Stimulated activated CD4-positive, alpha-beta T cell treated with anti-CD3 and anti-CD28 coated beads, TNF-alpha, amount 100 ng/mL, for 1 hour (primary cell): ENCODE results near the gene PHACTR2.

Source experiments
- DNase-seq, 3 donors: peaks; one replicate each; pipeline ENCODE4 v3.0.0-alpha.2; 2020; ENCODE audit warnings: low read depth in 3 of 3, low spot score in 1 of 3

The PHACTR2 gene

DNA sequence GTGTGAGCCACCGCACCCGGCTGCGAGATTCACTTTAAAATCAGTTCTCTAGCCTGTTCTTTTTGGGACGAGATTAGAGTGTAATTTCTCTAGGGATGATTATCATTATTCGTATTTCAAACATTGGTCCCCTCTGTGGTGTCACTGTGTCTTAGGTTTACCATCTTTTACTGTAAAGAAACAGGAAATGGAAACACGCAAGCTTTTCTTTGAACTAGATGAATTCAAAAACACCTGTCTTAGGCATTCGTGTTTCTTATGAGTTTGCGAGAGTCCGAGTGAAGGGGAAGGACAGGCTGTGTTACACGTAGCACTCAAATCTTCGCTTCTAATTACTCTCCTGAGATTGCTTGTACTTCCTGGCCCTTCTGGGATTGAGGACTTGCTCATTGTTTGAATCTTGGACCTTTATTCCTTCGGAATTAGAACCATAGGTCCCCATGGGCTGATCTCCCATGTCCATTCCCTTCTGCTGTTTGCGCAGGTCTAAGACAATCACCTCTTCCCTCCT is 61.6 kb downstream of the PHACTR2 start:
- no peak for DNase-seq

DNA sequence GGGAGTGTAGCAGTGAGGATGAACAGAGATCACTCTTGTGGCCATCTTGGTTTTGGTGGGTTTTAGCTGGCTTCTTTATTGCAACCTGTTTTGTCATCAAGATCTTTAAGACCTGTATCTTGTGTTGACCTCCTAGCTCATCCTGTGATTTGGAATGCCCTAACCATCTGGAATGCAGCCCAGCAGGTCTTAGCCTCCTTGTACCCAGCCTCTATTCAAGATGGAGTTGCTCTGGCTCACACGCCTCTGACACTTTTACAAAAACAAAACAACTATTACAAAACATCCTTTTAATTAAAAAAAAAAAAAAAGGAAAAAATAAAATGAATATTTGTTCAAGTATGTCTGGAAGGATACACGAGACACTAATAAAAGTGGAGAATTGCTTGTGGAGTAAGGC is 62.4 kb downstream of the PHACTR2 start:
- DNase-seq, result no peak

- DNase-seq, result no peak
Observed at GRCh38 chr6:143741480-143741879, 63.7 kb downstream of the PHACTR2 start.

DNA sequence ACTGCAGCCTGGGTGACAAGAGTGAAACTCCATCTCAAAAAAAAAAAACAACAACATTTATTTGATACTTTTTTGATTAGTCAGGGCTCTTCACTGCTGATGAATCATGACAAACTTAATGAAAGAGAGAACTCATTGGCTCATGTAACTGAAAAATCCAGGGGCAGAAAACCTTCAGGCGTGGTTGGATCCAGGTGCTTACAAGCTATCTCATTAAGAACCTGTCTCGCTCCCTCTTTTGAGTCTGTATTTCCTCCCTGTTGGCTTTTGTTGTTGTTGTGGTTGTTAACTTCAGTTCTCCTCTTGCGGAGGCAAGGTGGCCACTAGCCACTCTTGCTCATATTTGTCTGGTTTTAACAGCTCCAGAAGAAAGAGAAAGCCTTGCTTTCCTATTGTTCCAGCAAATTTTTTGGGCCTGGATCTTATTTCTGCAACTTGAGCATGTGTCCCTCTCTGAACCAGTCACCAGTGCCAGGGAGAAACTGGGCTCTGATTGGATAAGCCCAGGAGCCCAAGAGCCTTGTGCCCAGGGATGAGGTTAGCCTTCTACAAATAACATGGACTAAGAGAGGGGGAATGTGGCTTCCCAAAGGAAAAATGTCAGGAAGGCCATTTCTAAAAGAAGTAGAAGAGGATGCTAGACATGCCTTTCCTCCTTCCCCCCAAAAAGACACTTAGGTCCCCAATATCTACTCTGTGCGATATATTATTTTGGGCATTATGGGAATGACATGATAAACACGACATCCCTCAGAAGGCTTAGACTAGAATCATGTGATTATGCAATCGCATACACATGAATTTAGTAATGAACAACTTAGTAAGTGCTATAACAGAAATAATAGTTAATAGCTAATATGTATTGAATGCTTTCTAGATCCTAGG is 64.5 kb downstream of the PHACTR2 start:
- no peak for DNase-seq

DNA sequence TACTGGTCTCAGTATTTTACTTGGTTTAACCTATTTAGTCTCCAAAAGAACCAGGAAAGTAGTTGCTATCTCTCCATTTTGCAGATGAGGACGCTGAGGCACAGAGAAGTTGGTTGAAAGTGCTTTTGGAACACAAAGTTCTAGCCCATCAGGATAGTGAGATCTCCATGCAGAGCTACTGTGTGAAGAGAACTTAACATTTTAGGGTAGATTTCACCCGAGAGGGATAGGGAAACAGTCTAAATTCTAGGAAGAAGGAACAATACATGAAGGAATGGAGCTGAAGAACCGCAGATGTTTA is 65.1 kb downstream of the PHACTR2 start:
- DNase-seq, result no peak

GRCh38 chr6:143743301-143744166 is 65.8 kb downstream of the PHACTR2 start:
- no peak for DNase-seq

DNA sequence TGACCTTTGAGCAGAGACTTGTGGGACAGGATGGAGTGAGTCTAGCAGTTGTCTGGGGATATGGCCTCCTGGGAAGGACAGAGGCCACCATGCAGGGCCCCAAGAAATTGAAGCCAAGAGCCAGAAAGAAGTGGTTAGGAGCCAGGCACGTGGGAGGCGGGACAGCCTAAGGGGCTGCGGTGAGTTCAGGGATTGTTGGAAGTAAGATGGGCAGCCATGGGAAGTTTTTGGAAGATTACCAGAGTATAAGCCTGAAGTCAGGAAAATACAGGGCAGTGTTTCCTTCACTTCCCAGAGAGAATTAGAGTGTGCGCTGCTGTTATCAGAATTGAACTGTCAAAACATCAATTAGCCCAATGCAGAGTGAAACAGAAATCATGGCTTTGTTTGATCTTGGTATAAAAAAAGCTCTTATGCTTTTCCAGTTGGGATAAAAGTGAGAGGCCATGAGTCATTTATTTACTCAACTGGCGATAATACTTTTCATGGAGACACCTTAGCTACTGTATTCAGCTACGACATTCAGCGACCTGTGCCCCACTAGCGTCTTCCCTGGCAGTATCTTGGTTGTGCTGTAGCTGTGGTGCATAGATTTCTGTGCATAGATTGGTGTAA is 66.9 kb downstream of the PHACTR2 start:
- DNase-seq, result no peak

DNA sequence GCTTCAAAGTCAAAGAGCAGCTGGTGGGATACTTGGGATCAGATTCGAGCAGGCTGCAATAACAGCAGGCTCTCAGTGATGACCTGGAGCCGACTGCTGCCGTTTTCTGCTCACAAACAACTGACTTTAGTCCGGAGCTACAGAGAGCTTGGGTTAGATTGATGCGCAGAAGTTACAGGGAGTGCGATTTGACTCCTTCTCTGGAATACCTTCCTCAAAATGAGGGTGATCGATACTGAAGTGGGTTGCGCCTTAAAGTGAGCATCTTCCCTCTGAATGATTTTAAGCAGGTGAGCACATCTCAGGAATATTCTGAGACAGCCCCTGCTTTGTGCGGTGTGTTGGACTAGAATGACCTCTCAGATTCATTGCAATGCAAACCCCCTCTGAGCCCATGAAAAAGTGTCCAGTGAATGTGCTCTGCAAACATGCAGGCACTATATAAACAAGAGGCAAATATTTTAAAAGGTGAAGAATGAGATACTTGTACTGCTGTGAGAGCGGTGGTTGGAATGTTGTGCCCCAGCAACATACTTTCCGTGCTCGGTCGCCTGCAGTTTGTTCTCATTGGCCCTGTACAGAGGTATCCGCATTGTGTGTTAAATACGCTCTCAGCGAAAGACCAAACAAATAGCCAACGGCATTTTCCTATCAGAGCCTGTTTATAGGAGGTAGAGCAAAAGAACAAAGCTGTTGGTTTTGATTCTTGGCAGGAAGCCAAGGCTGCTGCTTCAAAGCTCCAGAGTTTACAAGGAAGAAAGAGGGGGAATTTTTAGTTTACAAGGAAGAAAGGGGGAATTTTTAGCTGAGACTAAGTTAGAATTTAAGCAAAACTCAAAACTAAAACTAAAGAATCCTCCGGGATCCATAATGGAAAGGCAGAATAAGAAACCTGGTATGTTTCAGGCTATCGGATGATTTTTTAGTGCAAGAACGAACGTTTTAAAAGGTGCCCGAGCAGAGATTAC is 67.7 kb downstream of the PHACTR2 start:
- no peak for DNase-seq

- no peak for DNase-seq
Observed at GRCh38 chr6:143746202-143747119, 68.7 kb downstream of the PHACTR2 start.

DNA sequence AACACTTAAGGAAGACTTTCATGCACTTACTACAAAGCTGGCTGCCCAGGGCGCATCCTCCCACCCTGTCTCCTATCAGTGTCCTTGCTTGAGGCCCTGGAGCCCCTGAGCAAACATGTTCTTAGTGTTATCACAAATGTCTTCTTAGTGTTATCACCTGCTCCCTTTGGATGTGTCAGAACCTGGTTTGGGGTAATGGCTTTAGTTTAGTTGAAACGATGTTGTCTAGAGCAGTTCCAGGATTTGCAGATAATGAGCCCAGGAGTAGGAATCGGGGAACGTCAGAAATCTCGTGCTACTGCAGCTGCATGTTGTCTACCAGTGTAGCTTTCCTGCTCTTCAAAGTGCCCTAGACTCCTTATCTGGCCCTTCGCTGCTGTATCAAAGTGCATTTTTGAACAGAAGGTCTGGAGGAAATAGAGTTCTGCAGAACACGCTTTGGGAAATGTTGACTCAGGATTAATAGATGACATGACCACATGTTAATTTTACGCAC is 69.6 kb downstream of the PHACTR2 start:
- no peak for DNase-seq

- DNase-seq, result no peak
Observed at GRCh38 chr6:143749891-143750290, 72.1 kb downstream of the PHACTR2 start.

DNA sequence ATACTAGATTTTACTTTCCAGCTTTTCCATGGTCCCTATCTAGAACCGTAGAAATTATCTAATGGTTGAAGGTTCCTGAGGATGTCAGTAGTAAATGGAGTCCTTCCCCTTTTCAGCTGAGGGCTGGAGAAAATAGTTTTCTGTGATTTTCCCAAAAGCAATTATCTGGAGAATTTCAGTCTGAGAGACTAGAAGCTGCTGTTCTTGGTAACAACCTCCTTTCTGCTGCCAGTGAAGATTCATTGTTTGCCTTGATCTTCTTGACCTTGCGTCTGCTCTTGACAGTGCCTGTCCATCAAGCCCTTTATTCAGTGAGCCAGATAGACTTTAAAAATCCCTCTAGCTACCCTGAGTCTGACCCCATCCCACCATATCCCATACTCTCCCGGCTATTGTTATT is 73.1 kb downstream of the PHACTR2 start:
- DNase-seq, result no peak

- DNase-seq, result no peak
Observed at GRCh38 chr6:143752459-143752858, 74.7 kb downstream of the PHACTR2 start.

DNA sequence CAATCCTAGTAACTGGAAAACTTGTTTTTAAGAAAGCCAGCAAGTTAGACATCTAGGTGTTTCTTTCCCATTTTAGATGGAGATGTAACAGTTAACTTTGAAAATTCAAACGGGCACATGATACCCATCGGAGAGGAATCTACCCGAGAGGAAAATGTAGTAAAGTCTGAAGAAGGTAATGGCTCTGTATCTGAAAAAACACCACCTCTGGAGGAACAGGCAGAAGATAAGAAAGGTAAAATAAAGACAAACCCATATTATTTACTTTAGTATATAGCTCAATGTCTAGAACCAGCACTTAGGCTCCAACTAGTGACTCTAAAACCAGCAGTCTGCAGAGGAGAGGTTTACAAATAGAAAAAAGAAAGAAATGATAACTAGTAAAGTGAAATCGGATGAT is 75.9 kb downstream of the PHACTR2 start:
- no peak for DNase-seq

DNA sequence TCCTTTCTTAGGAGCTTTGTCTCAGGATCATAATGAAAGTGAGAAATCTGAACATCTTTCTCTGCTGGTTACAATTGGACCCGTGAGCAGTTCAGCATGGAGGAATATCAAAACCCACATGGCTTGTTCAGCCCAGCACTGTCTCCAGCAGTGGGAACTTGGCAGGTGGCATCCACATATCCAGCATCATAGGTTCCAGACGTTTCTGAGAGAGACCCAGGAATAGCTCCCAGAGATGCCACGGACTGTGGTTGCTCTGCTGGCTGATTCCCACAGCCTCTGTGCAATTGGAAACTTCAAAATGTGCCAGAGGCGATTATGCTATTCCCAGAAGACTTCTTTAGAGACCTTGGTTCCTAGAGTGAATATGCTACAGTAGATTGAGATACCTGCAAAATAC is 76.4 kb downstream of the PHACTR2 start:
- DNase-seq, result no peak

- DNase-seq, result no peak
Observed at GRCh38 chr6:143755301-143755744, 77.6 kb downstream of the PHACTR2 start.

- DNase-seq, result no peak
Observed at GRCh38 chr6:143757346-143757832, 79.6 kb downstream of the PHACTR2 start.

DNA sequence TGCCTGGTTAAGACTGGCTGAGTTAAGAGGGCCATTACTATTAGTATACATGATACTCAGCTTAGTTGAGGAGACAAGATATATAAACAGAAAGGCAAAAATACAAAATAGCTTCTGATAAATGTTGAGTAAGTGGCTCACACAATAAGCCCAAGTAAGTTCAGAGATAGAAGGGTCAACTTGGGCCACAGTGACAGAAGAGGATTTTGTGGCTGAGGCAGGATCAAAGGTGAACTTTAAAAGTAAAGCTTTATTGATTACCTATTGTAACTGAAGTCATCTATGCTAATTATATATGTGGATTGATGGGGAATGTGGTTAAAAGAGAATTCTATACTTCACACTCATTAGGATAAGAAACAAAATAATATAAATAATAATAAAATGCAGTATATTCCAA is 80.8 kb downstream of the PHACTR2 start:
- DNase-seq, result no peak

DNA sequence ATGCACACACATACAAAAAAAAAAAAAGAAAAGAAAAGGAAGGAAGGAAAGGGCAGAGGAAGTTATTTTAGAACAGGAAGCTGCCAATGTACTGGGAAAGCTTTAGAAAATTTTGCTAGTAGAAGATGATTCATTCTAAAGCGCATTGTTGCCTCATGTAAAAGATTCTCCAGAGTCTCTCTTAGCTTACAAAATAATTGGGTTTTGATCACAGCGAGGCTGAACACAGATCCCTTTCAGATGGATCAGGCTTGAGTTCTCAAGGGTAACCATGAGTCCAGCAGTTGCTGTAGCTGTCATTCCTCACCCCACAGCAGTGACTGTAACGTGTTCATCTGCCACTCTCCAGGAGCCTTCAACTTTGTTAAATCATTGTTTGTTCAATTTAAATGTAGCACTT is 81.9 kb downstream of the PHACTR2 start:
- no peak for DNase-seq
